ENCODE measurements around the gene KIF21A. TPM values are rescaled to one million over a fixed set of nuclear protein-coding genes. Genes with fewer than 3 reads are reported as not detected.

KIF21A gene
- total RNA-seq, 2 donors from 2014 or later = 32.3 to 35.3 TPM

DNA sequence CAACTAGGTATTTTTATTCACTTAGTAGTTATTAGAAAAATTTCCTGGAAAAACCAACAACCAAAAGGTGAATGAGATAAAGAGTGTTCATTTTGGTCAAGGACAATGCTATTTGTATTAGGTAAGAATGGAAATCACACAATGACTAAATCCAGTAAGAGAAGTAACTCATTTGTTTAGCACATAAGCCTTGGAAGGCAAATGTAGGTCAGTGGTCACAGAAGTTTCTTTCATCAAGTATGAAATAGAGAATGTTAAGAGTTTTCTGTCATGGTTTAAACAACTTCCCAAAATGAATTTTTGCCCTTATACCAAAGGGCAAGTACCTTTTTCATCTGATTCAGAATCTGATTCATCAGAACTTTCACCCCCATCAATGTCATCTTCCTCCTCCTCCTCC lies 101.7 kb downstream of the KIF21A start:
- Mint-ChIP-seq H3K4me3 (no peak overlapping the region), H3K9me3 (no peaks in the 10 kb centered on the region)

DNA sequence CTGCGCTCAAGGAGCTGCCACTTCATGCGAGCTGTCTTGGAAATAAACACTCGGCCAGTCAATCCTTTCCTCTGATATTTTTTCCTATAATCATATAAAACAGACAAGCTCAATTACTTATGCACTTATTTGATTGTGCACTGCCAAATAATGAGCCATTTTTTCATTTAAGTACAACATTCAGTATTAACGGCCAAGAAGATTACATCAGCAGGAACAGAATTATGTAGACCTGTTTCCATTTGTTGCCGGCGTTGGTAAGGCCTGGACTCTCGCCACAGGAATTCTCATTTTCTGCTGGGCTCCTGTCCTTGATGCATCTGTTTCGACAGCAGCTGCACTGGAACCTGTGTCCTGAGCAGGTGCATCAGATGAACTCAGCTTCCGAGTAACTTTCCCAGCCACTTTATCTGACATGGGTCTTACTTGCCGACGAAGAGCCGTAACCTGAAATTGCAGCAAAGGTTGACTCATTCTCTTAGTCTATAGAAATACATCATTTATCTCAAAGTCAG lies 110.2 kb downstream of the KIF21A start:
- Mint-ChIP-seq H3K27me3 (ENCODE audit: insufficient read depth) (no peaks in the 10 kb centered on the region), H3K27ac (no peak overlapping the region), H3K4me1 (no peaks in the 10 kb centered on the region), H3K36me3 (ENCODE audit: low read depth) (peaks cover 24% of the 10 kb centered on the region), H3K4me3 (no peak overlapping the region), H3K9me3 (no peaks in the 10 kb centered on the region)
- WGBS, 2 experiments (ENCODE audit: insufficient coverage in 1 of 2, insufficient read length in 1 of 2) = 93 to 96% methylated on average over 9 to 12 of the region's 12 CpGs
- Histone ChIP-seq H3K27ac (ENCODE audit: low read depth, low read length) (no peak overlapping the region), H3K4me1 (ENCODE audit: control insufficient read depth, insufficient read depth, low read length) (peaks cover 4% of the 10 kb centered on the region), H3K9ac (ENCODE audit: extremely low read depth, low read length, poor library complexity, severe bottlenecking) (no peak overlapping the region), H3K36me3 (ENCODE audit: control insufficient read depth, insufficient read depth, low read length) (peaks cover 33% of the 10 kb centered on the region), H3K9me3 (ENCODE audit: control insufficient read depth, low read length) (no peaks in the 10 kb centered on the region), H3K27me3 (ENCODE audit: control insufficient read depth, insufficient read depth, low read length, poor library complexity, severe bottlenecking) (no peaks in the 10 kb centered on the region), H3K4me3 (ENCODE audit: low read length) (no peak overlapping the region)
- no peak for DNase-seq
- TF ChIP-seq, protein P1, sequence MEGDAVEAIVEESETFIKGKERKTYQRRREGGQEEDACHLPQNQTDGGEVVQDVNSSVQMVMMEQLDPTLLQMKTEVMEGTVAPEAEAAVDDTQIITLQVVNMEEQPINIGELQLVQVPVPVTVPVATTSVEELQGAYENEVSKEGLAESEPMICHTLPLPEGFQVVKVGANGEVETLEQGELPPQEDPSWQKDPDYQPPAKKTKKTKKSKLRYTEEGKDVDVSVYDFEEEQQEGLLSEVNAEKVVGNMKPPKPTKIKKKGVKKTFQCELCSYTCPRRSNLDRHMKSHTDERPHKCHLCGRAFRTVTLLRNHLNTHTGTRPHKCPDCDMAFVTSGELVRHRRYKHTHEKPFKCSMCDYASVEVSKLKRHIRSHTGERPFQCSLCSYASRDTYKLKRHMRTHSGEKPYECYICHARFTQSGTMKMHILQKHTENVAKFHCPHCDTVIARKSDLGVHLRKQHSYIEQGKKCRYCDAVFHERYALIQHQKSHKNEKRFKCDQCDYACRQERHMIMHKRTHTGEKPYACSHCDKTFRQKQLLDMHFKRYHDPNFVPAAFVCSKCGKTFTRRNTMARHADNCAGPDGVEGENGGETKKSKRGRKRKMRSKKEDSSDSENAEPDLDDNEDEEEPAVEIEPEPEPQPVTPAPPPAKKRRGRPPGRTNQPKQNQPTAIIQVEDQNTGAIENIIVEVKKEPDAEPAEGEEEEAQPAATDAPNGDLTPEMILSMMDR (conservative IDR thresholded peaks at IDR 0.05) = no peak

More for the DNA sequence above, 101.7 kb downstream of the KIF21A start:
- Mint-ChIP-seq H3K36me3 (ENCODE audit: low read depth) (peaks cover 10% of the 10 kb centered on the region), H3K4me1 (peaks cover 2% of the 10 kb centered on the region), H3K27ac (no peak overlapping the region), H3K27me3 (ENCODE audit: insufficient read depth) (no peaks in the 10 kb centered on the region)
- Histone ChIP-seq H3K4me1 (ENCODE audit: control insufficient read depth, insufficient read depth, low read length) (no peaks in the 10 kb centered on the region), H3K4me3 (ENCODE audit: low read length) (no peak overlapping the region), H3K27ac (ENCODE audit: low read depth, low read length) (no peak overlapping the region), H3K9me3 (ENCODE audit: control insufficient read depth, low read length) (no peaks in the 10 kb centered on the region), H3K9ac (ENCODE audit: extremely low read depth, low read length, poor library complexity, severe bottlenecking) (no peak overlapping the region), H3K36me3 (ENCODE audit: control insufficient read depth, insufficient read depth, low read length) (peaks cover 35% of the 10 kb centered on the region), H3K27me3 (ENCODE audit: control insufficient read depth, insufficient read depth, low read length, poor library complexity, severe bottlenecking) (no peaks in the 10 kb centered on the region)
- DNase-seq = no peak
- TF ChIP-seq, protein P1 (conservative IDR thresholded peaks at IDR 0.05) = no peak

DNA sequence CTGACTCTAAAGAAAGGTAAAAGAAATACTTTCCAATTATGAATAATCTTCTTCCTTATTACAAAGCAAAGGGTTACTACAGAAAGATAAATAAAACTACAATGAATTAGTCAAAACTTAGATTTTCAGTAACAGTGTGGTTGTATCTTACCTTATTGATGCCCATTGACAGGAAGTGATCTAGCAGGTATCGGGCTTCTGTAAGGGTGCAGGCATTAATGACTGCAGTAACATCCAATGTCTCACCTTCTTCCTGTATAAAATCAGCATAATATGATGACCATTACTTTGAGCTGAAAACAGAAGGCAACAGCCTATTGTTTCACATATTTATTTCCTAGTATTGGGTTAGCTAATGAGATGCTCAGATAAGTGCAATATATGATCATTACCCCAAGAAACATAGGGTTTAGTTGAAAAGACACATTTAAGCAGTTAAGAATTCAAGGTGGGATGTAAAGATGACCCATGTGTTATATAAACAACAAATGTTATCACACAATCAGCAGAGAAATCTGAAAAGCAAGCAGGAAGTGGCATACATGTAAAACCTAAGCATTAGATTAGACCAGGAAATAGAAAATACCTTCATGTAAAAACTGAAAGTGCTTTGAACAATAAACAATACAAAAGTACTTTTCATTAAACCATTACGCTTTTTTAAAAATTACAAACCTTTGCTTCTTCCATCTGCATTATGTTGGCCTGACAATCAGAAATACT lies 111.2 kb downstream of the KIF21A start:
- no peak overlapping the region for H3K27ac Mint-ChIP-seq
- Histone ChIP-seq H3K27me3 (ENCODE audit: control insufficient read depth, insufficient read depth, low read length, poor library complexity, severe bottlenecking) (no peaks in the 10 kb centered on the region), H3K4me1 (ENCODE audit: control insufficient read depth, insufficient read depth, low read length) (peaks cover 4% of the 10 kb centered on the region), H3K9ac (ENCODE audit: extremely low read depth, low read length, poor library complexity, severe bottlenecking) (no peak overlapping the region), H3K27ac (ENCODE audit: low read depth, low read length) (no peak overlapping the region), H3K9me3 (ENCODE audit: control insufficient read depth, low read length) (no peaks in the 10 kb centered on the region), H3K4me3 (ENCODE audit: low read length) (no peak overlapping the region), H3K36me3 (ENCODE audit: control insufficient read depth, insufficient read depth, low read length) (peaks cover 30% of the 10 kb centered on the region)
- no peak for DNase-seq
- peaks cover 24% of the 10 kb centered on the region for H3K36me3 Mint-ChIP-seq (ENCODE audit: low read depth)
- peaks cover 5% of the 10 kb centered on the region for H3K4me1 Mint-ChIP-seq
- no peaks in the 10 kb centered on the region for H3K9me3 Mint-ChIP-seq
- H3K4me3 Mint-ChIP-seq = no peak overlapping the region
- no peaks in the 10 kb centered on the region for H3K27me3 Mint-ChIP-seq (ENCODE audit: insufficient read depth)
- 95 to 100% methylated on average over 2 of the region's 2 CpGs for WGBS, 2 experiments (ENCODE audit: insufficient coverage in 1 of 2, insufficient read length in 1 of 2)
- TF ChIP-seq, protein P1 (conservative IDR thresholded peaks at IDR 0.05) = no peak
